Activated CD4-positive, CD25-positive, alpha-beta regulatory T cell treated with anti-CD3 and anti-CD28 coated beads, Interleukin-2, amount 50 U/mL, for 24 hours (primary cell): ENCODE data around the gene TSHR.
"Not testable (repeated sequence)": the region's sequence is repeated elsewhere in the genome, so short reads cannot be mapped to it uniquely, and the experiment has no call there.

Source experiments
- ATAC-seq, 2 donors: fragments of 150-1000 bp; cut with Tn5 transposase; one replicate each; pipeline ENCODE4 v1.10.0; 2021; ENCODE audit warnings: mild to moderate bottlenecking in 1 of 2, moderate library complexity in 1 of 2

TSHR gene

GRCh38 chr14:80955416-80955941 lies at the start of gene TSHR:
Gene TSHR, plus strand, starts transcription at chr14:80955621. Its CDS starts 60 bp downstream, at chr14:80955681.
- peak in 1 of 2 donors; percentile 4 for ATAC-seq

DNA sequence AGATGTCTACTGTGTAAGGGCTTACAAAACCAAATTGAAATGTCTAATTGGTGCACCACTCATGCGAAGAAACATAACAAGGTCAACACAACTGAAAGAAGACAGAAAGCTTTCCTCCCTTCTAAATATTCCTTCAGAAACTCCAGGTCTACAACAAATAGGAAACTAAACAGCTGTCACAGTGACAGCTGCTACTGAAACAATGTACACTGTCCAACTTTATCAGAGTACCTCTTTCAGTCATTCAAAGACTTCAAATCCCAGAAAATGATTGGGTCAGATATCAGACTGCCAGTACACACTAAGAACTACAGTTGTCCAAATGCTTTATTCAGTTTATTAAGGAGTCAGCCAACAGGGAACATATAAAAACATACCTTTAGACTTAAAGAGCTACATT lies 49.1 kb upstream of the TSHR start:
- no peak for ATAC-seq

- ATAC-seq = no peak
Observed at GRCh38 chr14:80906946-80907345, 48.5 kb upstream of the TSHR start.

DNA sequence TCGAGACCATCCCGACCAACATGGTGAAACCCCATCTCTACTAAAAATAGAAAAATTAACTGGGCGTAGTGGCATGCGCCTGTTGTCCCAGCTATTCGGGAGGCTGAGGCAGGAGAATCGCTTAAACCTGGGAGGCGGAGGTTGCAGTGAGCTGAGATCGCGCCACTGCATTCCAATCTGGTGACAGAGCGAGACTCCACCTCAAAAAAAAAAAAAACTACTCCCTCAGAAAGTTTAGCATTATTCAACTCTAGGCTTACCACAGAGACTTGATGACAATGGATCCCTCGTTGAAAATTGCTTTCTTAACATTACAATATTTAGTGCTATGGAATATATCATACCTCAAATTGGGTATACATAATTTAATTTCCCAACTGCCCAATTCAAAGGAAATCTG lies 43.4 kb upstream of the TSHR start:
- not testable (repeated sequence) for ATAC-seq

- ATAC-seq = no peak
Observed at GRCh38 chr14:80919622-80920021, 35.8 kb upstream of the TSHR start.

DNA sequence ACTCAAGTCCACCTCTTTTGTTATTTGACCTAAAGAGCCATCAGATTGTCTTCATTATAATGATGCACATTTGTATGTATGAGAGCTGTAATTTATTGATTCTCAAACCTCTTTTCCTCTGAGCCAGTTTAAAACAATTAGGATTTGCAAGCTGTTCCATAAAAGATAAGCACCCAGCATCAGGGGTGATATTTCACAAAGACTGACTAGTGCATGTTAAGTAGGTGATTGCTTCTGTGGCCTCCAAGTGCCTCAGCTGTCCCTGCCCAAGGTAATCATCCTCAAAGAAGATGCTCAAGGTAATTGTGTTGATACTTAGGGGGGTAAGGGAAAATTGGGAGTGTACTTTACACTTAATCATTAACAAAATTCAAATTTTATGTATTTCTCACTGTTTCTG lies 32.1 kb upstream of the TSHR start:
- ATAC-seq = no peak

GRCh38 chr14:80924365-80925103 lies 30.9 kb upstream of the TSHR start:
- ATAC-seq = no peak

DNA sequence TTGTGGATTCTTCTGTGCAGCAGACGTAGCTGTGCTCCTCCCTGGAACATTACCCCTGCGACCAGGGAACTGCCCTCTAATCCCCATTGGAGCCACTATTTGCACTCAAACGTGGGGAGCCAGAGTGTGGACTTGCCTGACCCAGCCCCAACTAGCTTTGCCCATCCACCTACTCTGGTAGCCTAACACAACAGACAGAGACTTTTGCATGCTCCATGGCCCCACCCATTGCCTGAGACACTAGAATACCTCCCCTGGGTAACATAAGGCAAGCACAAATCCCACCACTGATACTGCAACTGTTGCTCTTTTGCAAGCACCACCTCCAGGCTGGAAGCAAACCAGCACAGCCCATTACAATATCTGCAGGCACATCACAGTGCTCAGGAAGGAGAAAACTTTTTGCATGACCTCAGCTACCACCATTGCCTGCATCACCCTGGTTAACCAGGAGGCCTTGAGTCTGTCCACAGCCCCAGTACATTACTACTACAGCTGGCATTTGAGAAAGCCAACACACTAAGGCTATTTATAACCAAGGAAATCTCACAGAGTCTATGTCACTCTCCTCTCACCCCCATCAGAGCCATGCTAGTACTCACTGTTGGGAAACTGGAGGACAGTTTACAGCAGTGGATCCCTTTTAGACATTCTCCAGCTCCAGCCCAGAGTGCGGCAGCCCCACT lies 28.9 kb upstream of the TSHR start:
- no peak for ATAC-seq

DNA sequence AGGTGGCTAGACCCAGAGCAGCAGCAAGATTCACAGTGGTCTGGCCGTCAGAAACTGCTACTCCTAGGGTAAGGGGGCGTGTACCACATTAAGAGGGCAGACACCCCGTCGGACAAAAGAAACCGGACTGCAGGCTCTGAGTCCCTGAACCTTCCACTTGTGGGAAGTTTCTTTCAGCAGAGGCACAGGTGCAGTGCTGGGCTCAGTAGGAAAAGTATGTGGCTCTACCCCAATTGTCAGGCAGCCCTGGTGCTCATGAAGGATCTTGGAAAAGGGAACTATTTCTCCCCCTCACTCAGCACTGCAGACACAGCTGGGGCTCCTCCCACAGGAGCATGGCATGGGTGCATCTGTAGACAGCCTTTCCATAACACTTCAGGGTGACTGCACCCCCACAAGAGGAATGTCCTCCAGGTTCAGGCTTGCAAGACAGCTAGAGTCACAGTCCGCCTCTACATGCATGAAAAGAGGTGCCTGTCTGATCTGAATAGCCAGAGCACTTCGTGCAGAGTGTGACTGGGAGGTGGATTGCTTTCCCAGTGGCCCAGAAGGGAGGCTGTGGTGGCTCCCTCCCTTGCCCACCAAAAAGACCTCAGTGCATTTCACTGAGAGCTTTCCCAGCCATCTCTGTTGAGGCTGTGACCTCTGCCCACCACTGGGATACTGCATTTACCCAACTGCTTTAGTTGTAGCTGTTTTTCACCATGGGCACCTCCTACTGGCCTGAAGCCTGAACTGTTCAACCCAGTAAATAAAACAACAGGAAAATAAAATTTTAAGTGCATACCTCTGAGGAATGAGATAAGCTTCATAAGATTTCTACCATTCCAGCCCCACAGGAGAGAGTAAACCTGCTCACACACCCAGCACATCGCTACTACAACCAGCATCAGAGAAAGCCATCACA lies 28.1 kb upstream of the TSHR start:
- ATAC-seq = no peak

DNA sequence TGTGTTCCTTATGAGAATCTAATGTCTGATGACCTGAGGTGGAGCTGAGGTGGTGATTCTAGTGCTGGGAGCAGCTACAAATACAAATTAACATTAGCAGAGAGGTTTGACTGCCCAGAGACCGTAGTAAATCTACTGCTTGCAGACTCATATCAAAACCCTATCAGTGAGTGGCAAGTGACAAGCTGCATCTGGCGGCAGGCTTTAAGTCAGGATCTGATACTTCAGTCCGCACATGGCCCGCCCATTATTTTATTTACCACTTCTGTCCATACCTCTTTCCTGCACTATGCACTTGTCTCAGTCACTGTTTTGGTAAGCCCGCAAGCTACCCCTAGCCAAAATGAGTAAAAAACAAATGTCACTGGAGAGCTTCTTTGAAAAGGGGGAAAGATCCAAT lies 25.3 kb upstream of the TSHR start:
- ATAC-seq = no peak

GRCh38 chr14:80930836-80931389 lies 24.5 kb upstream of the TSHR start:
- ATAC-seq = peak; percentile 97

GRCh38 chr14:80933282-80933681 lies 22.1 kb upstream of the TSHR start:
- ATAC-seq = no peak

DNA sequence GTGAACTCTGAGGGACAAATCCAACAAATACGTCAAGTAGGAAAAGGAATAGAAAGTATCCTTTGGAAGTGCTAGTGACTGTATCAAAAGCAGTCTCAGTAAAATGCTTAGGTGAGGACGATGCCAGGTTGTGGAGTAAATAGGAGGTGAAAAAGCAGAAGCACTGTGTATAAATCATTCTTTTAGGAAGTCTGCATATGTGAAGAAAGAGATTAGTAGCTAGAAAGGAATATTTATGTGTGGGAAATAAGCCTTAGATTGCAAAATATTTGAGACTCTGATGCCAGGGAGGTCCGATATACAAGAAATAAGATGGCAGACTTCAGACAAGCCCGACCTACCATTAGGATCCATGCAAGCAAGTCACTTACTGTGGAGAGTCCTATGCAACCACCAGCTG lies 21.7 kb upstream of the TSHR start:
- ATAC-seq = no peak

- peak; percentile 27 to 41 for ATAC-seq
Observed at GRCh38 chr14:80940146-80940545, 15.3 kb upstream of the TSHR start.

GRCh38 chr14:80941241-80942185 lies 13.9 kb upstream of the TSHR start, which contains the start of gene CEP128:
Gene CEP128, minus strand, starts transcription at chr14:80941738.
- ATAC-seq = peak; percentile 86 to 88

DNA sequence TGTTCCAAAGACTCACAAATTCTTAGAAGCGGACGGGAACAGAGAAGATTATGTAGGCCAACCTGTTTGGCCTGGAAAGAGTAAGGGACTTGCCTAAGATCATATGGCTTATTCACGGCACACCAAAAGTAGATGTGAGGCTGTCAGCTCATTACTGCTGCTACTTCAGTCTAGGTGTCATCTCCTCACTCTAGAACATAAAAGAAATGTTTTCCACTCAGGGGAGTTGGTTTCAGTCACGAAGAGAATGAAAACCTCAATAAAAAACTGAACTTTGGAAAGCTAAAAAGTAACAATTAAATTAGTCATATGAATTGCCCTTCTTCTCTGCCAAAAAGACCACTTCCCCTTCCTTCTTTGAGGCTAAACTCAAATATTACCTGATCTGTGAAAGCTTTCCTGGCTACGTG lies 13.2 kb upstream of the TSHR start:
- peak; percentile 39 to 40 for ATAC-seq

DNA sequence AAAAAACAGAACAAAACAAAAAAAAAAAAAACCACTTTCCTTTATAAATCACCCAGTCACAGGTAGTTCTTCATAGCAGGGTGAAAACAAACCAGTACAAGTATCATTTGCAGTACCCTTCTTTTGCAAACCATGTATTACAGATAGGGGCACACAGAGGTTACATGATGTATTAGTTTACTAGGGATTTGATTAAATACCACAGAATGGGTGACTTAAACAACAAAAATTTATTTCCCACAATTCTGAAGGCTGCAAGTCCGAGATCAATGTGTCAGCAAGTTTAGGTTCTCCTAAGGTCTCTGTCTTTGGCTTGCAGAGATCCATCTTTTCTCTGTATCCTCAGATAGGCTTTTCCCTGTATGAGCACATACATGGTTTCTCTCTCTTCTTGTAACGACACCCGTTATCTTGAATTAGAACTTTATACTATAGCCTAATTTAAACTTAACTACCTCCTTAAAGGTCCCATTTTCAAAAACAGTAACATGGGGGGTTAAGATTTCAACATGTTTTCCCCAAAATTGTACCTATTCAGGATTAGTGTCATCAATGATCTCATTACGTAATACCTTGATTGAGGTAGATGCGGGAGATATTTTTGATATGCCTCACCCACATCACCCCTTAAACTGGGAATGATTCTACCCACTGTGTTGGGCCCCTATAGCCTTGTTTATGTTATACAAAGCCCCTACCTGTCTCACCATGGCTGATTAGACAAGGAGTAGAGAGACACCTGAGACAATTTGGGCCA lies 10.4 kb upstream of the TSHR start:
- no peak for ATAC-seq

- ATAC-seq = peak; percentile 57 to 58
Observed at GRCh38 chr14:80946187-80946586, 9.2 kb upstream of the TSHR start.

DNA sequence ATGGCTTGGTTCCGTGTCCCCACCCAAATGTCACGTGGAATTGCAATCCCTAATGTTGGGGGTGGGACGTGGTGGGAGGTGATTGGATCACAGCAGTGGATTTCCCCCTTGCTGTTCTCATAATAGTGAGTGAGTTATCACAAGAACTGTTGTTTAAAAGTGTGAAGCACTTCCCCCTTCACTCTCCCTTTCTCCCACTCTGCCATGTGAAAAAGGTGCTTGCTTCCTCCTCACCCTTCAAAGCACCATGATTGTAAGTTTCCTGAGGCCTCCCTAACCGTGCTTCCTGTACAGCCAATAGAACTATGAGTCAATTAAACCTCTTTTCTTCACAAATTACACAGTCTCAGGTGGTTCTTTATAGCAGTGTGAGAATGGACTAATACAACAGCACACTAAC lies 8.6 kb upstream of the TSHR start:
- ATAC-seq = peak; percentile 39 to 50

GRCh38 chr14:80948291-80948690 lies 7.1 kb upstream of the TSHR start:
- ATAC-seq = no peak

- no peak for ATAC-seq
Observed at GRCh38 chr14:80951491-80951890, 3.9 kb upstream of the TSHR start.
